HG03095 (cell line): ENCODE measurements around the gene MRPL57.
"Not testable (repeated sequence)": the region's sequence is repeated elsewhere in the genome, so short reads cannot be mapped to it uniquely, and the experiment has no call there.

ENCODE experiments used
- ATAC-seq: cut with Tn5 transposase; IDR thresholded peaks from one replicate; pipeline ENCODE4 v1.9.1; 2021; ENCODE audit warnings: moderate library complexity; ENCODE audit not compliant: unreplicated experiment

Gene MRPL57

GRCh38 chr13:21186410-21186809 is 10.0 kb downstream of the MRPL57 start:
- ATAC-seq = not testable (repeated sequence)

- not testable (repeated sequence) for ATAC-seq
Measured at GRCh38 chr13:21194756-21195155, 18.3 kb downstream of the MRPL57 start.

- not testable (repeated sequence) for ATAC-seq
Measured at GRCh38 chr13:21197606-21198225, 21.3 kb downstream of the MRPL57 start.

GRCh38 chr13:21198391-21198790 is 21.9 kb downstream of the MRPL57 start:
- ATAC-seq = not testable (repeated sequence)

GRCh38 chr13:21201456-21202190 is 25.2 kb downstream of the MRPL57 start:
- not testable (repeated sequence) for ATAC-seq

- no peak for ATAC-seq
Measured at GRCh38 chr13:21202767-21203531, 26.5 kb downstream of the MRPL57 start.

GRCh38 chr13:21208652-21209154 is 32.2 kb downstream of the MRPL57 start:
- ATAC-seq = no peak

GRCh38 chr13:21212138-21212775 is 35.8 kb downstream of the MRPL57 start:
- no peak for ATAC-seq

GRCh38 chr13:21215419-21215818 is 39.0 kb downstream of the MRPL57 start:
- ATAC-seq = not testable (repeated sequence)

GRCh38 chr13:21216332-21216731 is 39.9 kb downstream of the MRPL57 start:
- ATAC-seq = no peak

GRCh38 chr13:21218351-21219035 is 42.0 kb downstream of the MRPL57 start:
- ATAC-seq = peak; percentile 98

- no peak for ATAC-seq
Measured at GRCh38 chr13:21219036-21219381, 42.6 kb downstream of the MRPL57 start.

- not testable (repeated sequence) for ATAC-seq
Measured at GRCh38 chr13:21219716-21220115, 43.3 kb downstream of the MRPL57 start.

GRCh38 chr13:21221268-21221667 is 44.8 kb downstream of the MRPL57 start:
- ATAC-seq = no peak

- ATAC-seq = no peak
Measured at GRCh38 chr13:21225082-21225481, 48.6 kb downstream of the MRPL57 start.

- ATAC-seq = no peak
Measured at GRCh38 chr13:21225841-21226581, 49.6 kb downstream of the MRPL57 start.

GRCh38 chr13:21227917-21228316 is 51.5 kb downstream of the MRPL57 start:
- no peak for ATAC-seq
